GM21619 (cell line): Measurements from ENCODE around the gene DAD1.
A peak's percentile ranks its signal among the peaks of the same experiment; 100 is the strongest.
"Not testable (repeated sequence)": the region's sequence is repeated elsewhere in the genome, so short reads cannot be mapped to it uniquely, and the experiment has no call there.

Source experiments
- ATAC-seq: cut with Tn5 transposase; IDR thresholded peaks from one replicate; pipeline ENCODE4 v1.9.1; 2021; ENCODE audit not compliant: unreplicated experiment

DAD1 gene

GRCh38 chr14:22599349-22599748 is 10.3 kb upstream of the DAD1 start:
- no peak for ATAC-seq

- peak; percentile 52 for ATAC-seq
These were observed 9.8 kb upstream of the DAD1 start for GRCh38 chr14:22598896-22599244.

GRCh38 chr14:22598099-22598895 is 9.3 kb upstream of the DAD1 start, which contains the start of gene ABHD4:
Gene ABHD4 (plus strand): TSS chr14:22598300. CDS start chr14:22598307, 7 bp downstream.
- peak; percentile 74 for ATAC-seq

GRCh38 chr14:22597771-22598098 is 8.7 kb upstream of the DAD1 start:
- ATAC-seq, result no peak

- no peak for ATAC-seq
These were observed 8.2 kb upstream of the DAD1 start for GRCh38 chr14:22597265-22597664.

- ATAC-seq, result no peak
These were observed 7.4 kb upstream of the DAD1 start for GRCh38 chr14:22596354-22596879.

GRCh38 chr14:22594156-22594716 is 5.2 kb upstream of the DAD1 start:
- no peak for ATAC-seq

- ATAC-seq, result no peak
These were observed 4.6 kb upstream of the DAD1 start for GRCh38 chr14:22593601-22594000.

GRCh38 chr14:22593189-22593588 is 4.2 kb upstream of the DAD1 start:
- no peak for ATAC-seq

GRCh38 chr14:22588526-22589095 is 413 bp downstream of the DAD1 start:
- ATAC-seq, result peak; percentile 8

- not testable (repeated sequence) for ATAC-seq
These were observed 1.2 kb downstream of the DAD1 start for GRCh38 chr14:22587677-22588422.

GRCh38 chr14:22587247-22587646 is 1.8 kb downstream of the DAD1 start:
- no peak for ATAC-seq

- ATAC-seq, result no peak
These were observed 5.0 kb downstream of the DAD1 start for GRCh38 chr14:22583994-22584393.

GRCh38 chr14:22580625-22581024 is 8.4 kb downstream of the DAD1 start:
- ATAC-seq, result no peak

- no peak for ATAC-seq
These were observed 9.1 kb downstream of the DAD1 start for GRCh38 chr14:22579881-22580280.

- no peak for ATAC-seq
These were observed 9.8 kb downstream of the DAD1 start for GRCh38 chr14:22579236-22579635.

GRCh38 chr14:22577334-22577908 is 11.6 kb downstream of the DAD1 start:
- no peak for ATAC-seq

- ATAC-seq, result no peak
These were observed 15.2 kb downstream of the DAD1 start for GRCh38 chr14:22573804-22574203.

GRCh38 chr14:22572562-22573058 is 16.4 kb downstream of the DAD1 start:
- ATAC-seq, result no peak

- ATAC-seq, result no peak
These were observed 18.7 kb downstream of the DAD1 start for GRCh38 chr14:22570132-22570949.
